Adipocyte (in vitro differentiated cells): ENCODE results near the gene KIAA1671.

ENCODE experiments used
- DNase-seq: peaks from one replicate; pipeline ENCODE4 v3.0.0-alpha.2; 2015; ENCODE audit warnings: low read depth
- H3K27me3 ChIP-seq: replicated peaks from 2 replicates; pipeline ENCODE4 v1.7.0; 2013; ENCODE audit warnings: mild to moderate bottlenecking, low read length, moderate library complexity; ENCODE audit not compliant: control insufficient read depth, insufficient read depth
- H3K36me3 ChIP-seq: 2 replicates; pipeline ENCODE4 v1.7.0; 2013; ENCODE audit warnings: low read length, mild to moderate bottlenecking, moderate library complexity; ENCODE audit not compliant: control insufficient read depth, insufficient read depth, severe bottlenecking
- H3K4me1 ChIP-seq: 2 replicates; pipeline ENCODE4 v1.7.0; 2013; ENCODE audit warnings: mild to moderate bottlenecking, low read length, moderate library complexity; ENCODE audit not compliant: control insufficient read depth, insufficient read depth
- H3K4me3 ChIP-seq: 2 replicates; pipeline ENCODE4 v1.7.0; 2013; ENCODE audit warnings: mild to moderate bottlenecking, low read length, moderate library complexity
- H3K9ac ChIP-seq: 2 replicates; pipeline ENCODE4 v1.7.0; 2013; ENCODE audit warnings: mild to moderate bottlenecking, low read length, moderate library complexity
- H3K9me3 ChIP-seq: 2 replicates; pipeline ENCODE4 v1.7.0; 2013; ENCODE audit warnings: mild to moderate bottlenecking, low read length, moderate library complexity; ENCODE audit not compliant: control insufficient read depth

The KIAA1671 gene

DNA sequence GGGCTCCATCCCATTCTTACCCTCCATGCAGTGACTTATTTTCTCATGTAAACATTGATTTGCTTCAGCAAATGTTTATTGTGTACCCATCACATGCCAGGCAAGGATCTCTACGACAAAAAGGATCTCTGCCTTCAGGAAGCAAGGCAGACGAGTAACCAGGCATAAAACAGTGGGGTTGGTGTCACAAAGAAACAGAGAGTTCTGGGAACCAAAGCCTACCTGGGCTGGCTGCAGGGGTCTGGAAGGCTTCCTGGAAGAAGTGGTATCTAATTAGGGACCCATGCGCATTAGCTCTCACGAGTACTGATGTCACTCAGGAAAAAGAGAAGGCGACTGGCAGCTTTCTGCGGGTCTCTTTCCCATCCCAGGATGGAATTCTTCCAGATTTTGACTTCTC is 44.5 kb downstream of the KIAA1671 start:
- no peak for DNase-seq
- Histone ChIP-seq H3K36me3 (no peaks in the 10 kb centered on the region), H3K9me3 (no peaks in the 10 kb centered on the region), H3K27me3 (no peaks in the 10 kb centered on the region), H3K4me3 (peak overlapping the region; percentile 38), H3K9ac (no peak overlapping the region), H3K4me1 (peaks cover 20% of the 10 kb centered on the region)

DNA sequence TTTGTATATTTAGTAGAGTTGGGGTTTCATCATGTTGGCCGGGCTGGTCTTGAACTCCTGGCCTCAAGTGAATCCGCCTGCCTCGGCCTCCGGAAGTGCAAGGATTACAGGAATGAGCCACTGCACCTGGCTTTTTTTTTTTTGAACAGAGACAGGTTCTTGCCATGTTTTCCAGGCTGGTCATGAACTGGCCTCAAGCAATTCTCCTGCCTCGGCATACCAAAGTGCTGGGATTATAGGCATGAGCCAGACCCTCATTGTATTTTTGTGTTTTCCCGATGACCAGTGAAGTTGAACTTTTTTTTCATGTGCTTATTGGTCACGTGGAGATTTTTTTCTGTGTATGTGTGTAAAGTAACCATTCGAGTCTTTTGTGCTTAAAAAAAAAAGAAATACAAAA is 48.2 kb downstream of the KIAA1671 start:
- H3K36me3 ChIP-seq = no peaks in the 10 kb centered on the region
- no peak overlapping the region for H3K4me3 ChIP-seq
- H3K27me3 ChIP-seq = no peaks in the 10 kb centered on the region
- H3K9ac ChIP-seq = no peak overlapping the region
- H3K4me1 ChIP-seq = peaks cover 13% of the 10 kb centered on the region
- DNase-seq = no peak
- no peaks in the 10 kb centered on the region for H3K9me3 ChIP-seq

DNA sequence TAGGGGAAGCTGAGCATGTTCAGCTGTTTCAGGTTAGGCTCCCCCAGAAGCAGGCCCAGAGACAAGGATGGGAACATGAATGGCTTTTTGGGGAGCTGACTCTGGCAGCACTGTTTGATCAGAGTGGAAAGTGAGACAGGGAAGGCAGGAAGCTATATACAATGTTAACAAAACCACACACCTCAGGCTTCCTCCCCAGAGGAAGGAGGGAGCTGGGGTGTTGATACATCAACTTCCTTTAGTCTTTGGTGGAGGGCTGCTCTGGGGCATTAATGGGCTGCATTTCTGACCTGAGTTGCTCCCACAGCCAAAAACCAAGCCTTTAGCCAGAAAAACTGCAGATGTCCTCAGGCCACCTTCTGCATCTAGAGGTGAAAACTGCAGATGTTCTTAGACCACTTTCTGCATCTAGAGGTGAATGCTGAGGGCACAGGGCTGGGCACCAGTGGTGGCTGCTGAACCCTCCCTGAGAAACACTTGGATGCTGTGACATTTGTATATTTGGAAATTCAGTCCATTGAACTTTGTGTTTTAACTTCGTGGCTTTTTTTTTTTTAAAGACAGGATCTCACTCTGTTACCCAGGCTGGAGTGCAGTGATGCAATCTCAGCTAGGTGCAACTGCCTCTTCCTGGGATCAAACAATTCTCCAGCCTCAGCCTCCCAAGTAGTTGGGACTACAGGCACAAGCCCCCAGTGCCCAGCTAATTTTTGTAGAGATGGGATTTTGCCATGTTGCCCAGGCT is 49.9 kb downstream of the KIAA1671 start:
- no peak overlapping the region for H3K9ac ChIP-seq
- no peak for DNase-seq
- no peaks in the 10 kb centered on the region for H3K27me3 ChIP-seq
- no peaks in the 10 kb centered on the region for H3K36me3 ChIP-seq
- no peak overlapping the region for H3K4me3 ChIP-seq
- no peaks in the 10 kb centered on the region for H3K4me1 ChIP-seq
- H3K9me3 ChIP-seq = no peaks in the 10 kb centered on the region

DNA sequence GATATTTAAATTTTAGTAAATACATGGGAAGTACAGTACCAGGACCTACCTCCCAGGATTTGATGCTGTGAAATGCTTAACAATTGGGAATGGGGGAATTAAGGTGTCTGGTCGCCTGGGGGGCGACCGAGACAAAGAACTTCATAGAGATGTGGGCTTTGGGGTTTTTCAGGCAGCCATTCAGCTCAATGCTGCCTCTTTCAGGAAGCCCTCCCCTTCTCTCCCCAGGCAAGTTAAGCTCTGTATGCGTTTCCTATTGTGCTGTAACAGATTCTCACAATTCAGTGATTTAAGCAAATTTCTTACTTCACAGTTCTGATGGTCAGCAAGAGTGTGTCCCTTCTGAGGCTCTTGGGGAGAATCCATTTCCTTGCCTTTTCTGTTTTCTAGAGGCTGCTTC is 53.8 kb downstream of the KIAA1671 start:
- Histone ChIP-seq H3K36me3 (no peaks in the 10 kb centered on the region), H3K4me3 (no peak overlapping the region), H3K9ac (no peak overlapping the region), H3K27me3 (no peaks in the 10 kb centered on the region), H3K4me1 (no peaks in the 10 kb centered on the region), H3K9me3 (no peaks in the 10 kb centered on the region)
- no peak for DNase-seq

DNA sequence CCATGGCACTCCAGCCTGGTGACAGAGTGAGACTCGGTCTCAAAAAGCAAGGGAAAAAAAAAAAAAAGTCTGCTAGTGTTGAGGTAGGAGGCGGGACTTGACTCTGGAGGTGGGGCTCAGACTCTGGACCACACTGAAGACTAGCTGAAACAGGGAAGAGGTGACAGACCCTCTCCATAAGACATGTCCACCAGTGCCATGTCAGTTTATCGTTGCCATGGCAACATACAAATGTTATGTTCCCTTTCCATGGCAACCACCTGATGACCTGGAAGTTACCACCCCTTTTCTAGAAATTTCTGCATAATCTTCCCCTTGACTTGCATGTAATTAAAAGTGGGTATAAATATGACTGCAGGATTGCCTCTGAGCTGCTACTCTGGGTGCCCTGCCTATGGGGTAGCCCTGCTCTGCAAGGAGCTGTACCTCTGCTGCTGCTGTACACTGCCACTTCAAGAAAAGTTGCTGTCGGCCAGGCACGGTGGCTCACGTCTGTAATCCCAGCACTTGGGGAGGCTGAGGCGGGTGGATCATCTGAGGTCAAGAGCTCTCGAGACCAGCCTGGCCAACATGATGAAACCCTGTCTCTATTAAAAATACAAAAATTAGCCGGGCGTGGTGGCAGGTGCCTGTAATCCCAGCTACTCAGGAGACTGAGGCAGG is 55.1 kb downstream of the KIAA1671 start:
- no peak overlapping the region for H3K4me3 ChIP-seq
- H3K9me3 ChIP-seq = no peaks in the 10 kb centered on the region
- DNase-seq = no peak
- H3K27me3 ChIP-seq = no peaks in the 10 kb centered on the region
- H3K4me1 ChIP-seq = no peaks in the 10 kb centered on the region
- H3K9ac ChIP-seq = no peak overlapping the region
- H3K36me3 ChIP-seq = no peaks in the 10 kb centered on the region

DNA sequence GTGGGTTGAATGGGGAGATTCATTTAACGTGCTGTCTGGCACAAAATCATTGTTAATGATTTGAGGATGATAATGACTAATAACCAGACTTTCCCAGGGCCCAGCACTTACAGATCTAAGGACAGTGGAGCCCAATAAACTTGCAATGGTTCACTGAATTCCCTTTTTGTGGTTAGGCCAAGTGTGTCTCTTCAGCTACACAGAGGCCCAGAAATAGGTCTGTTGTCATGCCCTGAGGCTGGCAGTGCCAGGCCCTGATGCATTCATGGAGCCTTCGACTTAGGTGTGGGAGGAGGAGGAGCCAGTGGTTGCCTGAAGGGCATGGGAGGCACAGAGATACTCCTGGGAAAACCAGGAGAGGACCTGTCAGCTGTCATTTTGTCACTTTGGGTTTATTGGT is 56.1 kb downstream of the KIAA1671 start:
- Histone ChIP-seq H3K36me3 (no peaks in the 10 kb centered on the region), H3K4me1 (peaks cover 2% of the 10 kb centered on the region), H3K27me3 (no peaks in the 10 kb centered on the region), H3K4me3 (no peak overlapping the region), H3K9ac (no peak overlapping the region), H3K9me3 (no peaks in the 10 kb centered on the region)
- no peak for DNase-seq

DNA sequence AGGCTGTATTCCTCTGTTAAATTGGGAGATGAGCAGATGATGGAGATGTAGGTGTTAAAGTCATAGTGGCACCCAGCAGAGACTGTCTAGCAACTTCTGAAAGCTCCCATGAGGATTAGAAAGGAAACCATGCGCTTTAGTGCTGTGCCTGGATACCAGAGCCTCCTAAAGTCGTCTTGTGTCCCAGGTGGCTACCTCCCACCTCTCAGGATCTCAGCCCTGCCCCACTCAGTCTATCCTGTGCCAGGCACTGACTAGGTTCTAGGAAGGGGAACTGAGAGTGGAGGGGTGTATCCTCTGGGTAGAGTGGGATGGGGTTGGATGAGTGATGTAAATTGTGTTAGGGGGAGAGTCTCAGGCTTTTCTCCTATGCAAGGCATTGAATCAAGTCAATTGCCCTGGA is 60.2 kb downstream of the KIAA1671 start:
- Histone ChIP-seq H3K27me3 (no peaks in the 10 kb centered on the region), H3K36me3 (no peaks in the 10 kb centered on the region), H3K9ac (no peak overlapping the region), H3K4me3 (no peak overlapping the region), H3K9me3 (no peaks in the 10 kb centered on the region), H3K4me1 (peaks cover 5% of the 10 kb centered on the region)
- no peak for DNase-seq

DNA sequence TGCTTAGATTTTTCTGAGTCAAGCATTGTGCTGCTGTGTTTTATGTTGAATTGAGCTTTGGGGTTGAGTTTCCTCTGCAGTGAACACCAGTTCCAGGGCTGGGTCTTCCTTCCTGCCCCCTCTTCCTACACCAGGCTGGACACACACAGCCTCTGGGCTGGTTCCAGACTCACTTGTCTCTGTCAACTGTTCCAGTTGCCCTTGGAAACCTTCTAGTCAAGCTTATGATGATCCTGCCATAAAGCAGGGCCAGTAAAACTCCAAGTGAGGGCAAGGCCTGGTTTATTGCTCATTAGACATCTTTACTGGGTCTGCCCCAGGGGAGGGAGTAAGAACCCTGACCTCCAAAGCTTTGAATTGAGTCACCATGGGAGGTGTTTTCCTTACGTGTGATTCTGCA is 61.1 kb downstream of the KIAA1671 start:
- peaks cover 5% of the 10 kb centered on the region for H3K4me1 ChIP-seq
- no peak overlapping the region for H3K4me3 ChIP-seq
- H3K9ac ChIP-seq = no peak overlapping the region
- no peak for DNase-seq
- no peaks in the 10 kb centered on the region for H3K9me3 ChIP-seq
- no peaks in the 10 kb centered on the region for H3K27me3 ChIP-seq
- H3K36me3 ChIP-seq = no peaks in the 10 kb centered on the region

DNA sequence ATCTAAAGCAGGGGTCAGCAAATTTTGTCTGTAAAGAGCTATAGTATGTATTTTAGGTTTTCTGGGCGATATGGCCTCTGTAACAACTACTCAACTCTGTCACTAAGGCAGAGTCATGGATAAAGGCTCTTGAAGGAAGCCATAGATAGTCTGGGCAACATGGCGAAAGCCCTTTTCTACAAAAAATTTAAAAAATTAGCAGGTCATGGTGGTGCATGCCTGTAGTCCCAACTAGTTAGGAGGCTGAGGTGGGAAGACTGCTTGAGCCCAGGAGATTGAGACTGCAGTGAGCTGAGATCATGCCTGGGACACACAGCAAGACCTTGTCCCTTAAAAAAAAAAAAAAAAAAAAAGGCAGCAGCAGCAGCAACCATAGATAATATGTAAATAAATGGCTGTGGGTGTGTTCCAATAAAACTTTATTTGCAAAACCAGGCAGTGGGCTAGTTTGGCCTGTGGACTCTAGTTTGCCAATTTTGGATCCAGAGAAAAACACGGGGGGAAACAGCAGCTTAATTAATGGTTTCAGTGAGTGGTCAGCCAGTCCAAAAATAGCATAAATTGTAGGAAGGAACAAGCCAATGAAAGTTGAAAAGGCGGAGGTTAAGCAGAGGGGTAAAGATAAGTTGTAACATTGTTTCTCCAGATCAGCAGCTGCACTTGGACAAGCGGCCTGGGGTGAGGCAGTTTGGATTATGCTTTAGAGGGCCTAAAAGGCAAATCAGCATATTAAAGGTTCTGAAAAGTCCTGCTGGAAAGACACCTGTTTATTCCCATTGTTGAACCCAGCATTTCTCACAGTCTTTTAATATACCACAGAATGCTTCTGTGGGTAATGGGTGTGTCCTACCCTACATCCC is 62.6 kb downstream of the KIAA1671 start:
- Histone ChIP-seq H3K4me3 (no peak overlapping the region), H3K36me3 (no peaks in the 10 kb centered on the region), H3K27me3 (no peaks in the 10 kb centered on the region), H3K9me3 (no peaks in the 10 kb centered on the region), H3K4me1 (peaks cover 5% of the 10 kb centered on the region), H3K9ac (no peak overlapping the region)
- no peak for DNase-seq

DNA sequence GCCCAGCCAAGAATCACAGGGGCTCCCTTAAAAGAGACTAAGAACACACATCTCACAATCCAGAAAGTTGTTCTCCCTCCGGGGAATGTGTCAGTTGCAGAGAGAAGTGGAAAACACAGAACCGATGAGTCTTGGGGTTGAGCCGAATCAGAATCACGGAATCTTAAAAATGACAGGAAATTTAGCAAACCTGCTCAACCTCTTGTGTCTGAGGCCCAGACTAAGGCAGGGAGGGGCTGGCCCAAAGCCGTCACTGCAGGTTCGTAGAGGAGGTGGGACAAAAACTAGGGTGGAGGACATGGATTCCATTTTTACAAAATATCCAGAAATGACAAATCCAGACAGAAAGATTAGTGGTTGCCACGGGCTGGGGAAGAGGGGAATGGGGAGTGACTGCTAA is 63.8 kb downstream of the KIAA1671 start:
- no peaks in the 10 kb centered on the region for H3K36me3 ChIP-seq
- H3K4me3 ChIP-seq = no peak overlapping the region
- no peak for DNase-seq
- H3K4me1 ChIP-seq = peaks cover 5% of the 10 kb centered on the region
- H3K27me3 ChIP-seq = no peaks in the 10 kb centered on the region
- H3K9ac ChIP-seq = no peak overlapping the region
- no peaks in the 10 kb centered on the region for H3K9me3 ChIP-seq

DNA sequence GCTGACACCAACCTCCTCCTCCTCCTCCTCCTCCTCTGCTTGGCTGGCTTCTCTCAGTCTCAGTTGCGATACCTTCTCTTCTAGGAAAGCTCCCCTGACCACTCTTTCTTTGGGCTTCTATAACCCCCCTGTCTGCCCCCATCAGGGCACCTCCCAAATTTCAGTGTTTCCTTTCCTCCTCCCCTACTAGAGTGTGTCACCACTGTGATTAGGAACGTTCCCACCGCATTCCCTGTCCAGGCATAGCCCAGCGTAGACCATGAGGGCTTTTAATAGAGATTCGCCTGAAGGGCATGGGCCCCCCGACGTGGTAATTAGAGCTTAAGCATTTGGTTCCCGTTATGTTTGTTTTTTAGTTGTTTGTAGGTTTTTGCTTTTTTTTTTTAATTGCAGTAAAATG is 65.5 kb downstream of the KIAA1671 start:
- no peaks in the 10 kb centered on the region for H3K36me3 ChIP-seq
- no peak overlapping the region for H3K4me3 ChIP-seq
- no peak for DNase-seq
- H3K4me1 ChIP-seq = peaks cover 5% of the 10 kb centered on the region
- H3K27me3 ChIP-seq = no peaks in the 10 kb centered on the region
- no peak overlapping the region for H3K9ac ChIP-seq
- no peaks in the 10 kb centered on the region for H3K9me3 ChIP-seq
